Kidney capillary endothelial cell (primary cell): ENCODE data around the gene CRYBB3.

Experiments
- DNase-seq: peaks from one replicate; pipeline ENCODE4 v3.0.0-alpha.2; 2018; ENCODE audit warnings: low spot score

Gene CRYBB3

GRCh38 chr22:25199731-25200520 lies at the start of gene CRYBB3:
TSS of gene CRYBB3 (plus strand) at chr22:25199858. CDS start at chr22:25201397, 1,539 bp downstream.
- DNase-seq: no peak

GRCh38 chr22:25153961-25154666 lies 45.5 kb upstream of the CRYBB3 start:
- no peak for DNase-seq

- no peak for DNase-seq
Observed at GRCh38 chr22:25154667-25154999, 45.0 kb upstream of the CRYBB3 start.

- no peak for DNase-seq
Observed at GRCh38 chr22:25156736-25157135, 42.9 kb upstream of the CRYBB3 start.

GRCh38 chr22:25159028-25159427 lies 40.6 kb upstream of the CRYBB3 start:
- DNase-seq: no peak

- DNase-seq: no peak
Observed at GRCh38 chr22:25160120-25160996, 39.3 kb upstream of the CRYBB3 start.

- no peak for DNase-seq
Observed at GRCh38 chr22:25161017-25161915, 38.4 kb upstream of the CRYBB3 start.

- no peak for DNase-seq
Observed at GRCh38 chr22:25161916-25162530, 37.6 kb upstream of the CRYBB3 start.

- DNase-seq: no peak
Observed at GRCh38 chr22:25162561-25162960, 37.1 kb upstream of the CRYBB3 start.

- no peak for DNase-seq
Observed at GRCh38 chr22:25165785-25166184, 33.9 kb upstream of the CRYBB3 start.

GRCh38 chr22:25166266-25167040 lies 33.2 kb upstream of the CRYBB3 start:
- no peak for DNase-seq

GRCh38 chr22:25167082-25167481 lies 32.6 kb upstream of the CRYBB3 start:
- no peak for DNase-seq

GRCh38 chr22:25167834-25168601 lies 31.6 kb upstream of the CRYBB3 start:
- no peak for DNase-seq

GRCh38 chr22:25169278-25170031 lies 30.2 kb upstream of the CRYBB3 start:
- DNase-seq: no peak

- DNase-seq: no peak
Observed at GRCh38 chr22:25170426-25170980, 29.2 kb upstream of the CRYBB3 start.

GRCh38 chr22:25172153-25172552 lies 27.5 kb upstream of the CRYBB3 start:
- no peak for DNase-seq

- no peak for DNase-seq
Observed at GRCh38 chr22:25174156-25174887, 25.3 kb upstream of the CRYBB3 start.
